ENCODE measurements around the gene LCN15.

LCN15 gene

GRCh38 chr9:136740971-136741882, 23.1 kb downstream of the LCN15 start:
- DNase-seq (ENCODE audit: low spot score), result no peak

GRCh38 chr9:136740491-136740890, 23.8 kb downstream of the LCN15 start:
- DNase-seq (ENCODE audit: low spot score), result no peak

- no peak for DNase-seq (ENCODE audit: low spot score)
Observed at GRCh38 chr9:136740069-136740468, 24.2 kb downstream of the LCN15 start.

GRCh38 chr9:136739509-136739908, 24.8 kb downstream of the LCN15 start:
- no peak for DNase-seq (ENCODE audit: low spot score)

- DNase-seq (ENCODE audit: low spot score), result no peak
Observed at GRCh38 chr9:136738960-136739359, 25.4 kb downstream of the LCN15 start.

- no peak for DNase-seq (ENCODE audit: low spot score)
Observed at GRCh38 chr9:136735812-136736480, 28.4 kb downstream of the LCN15 start.

GRCh38 chr9:136734837-136735496, 29.4 kb downstream of the LCN15 start:
- no peak for DNase-seq (ENCODE audit: low spot score)

- DNase-seq (ENCODE audit: low spot score), result no peak
Observed at GRCh38 chr9:136733611-136734010, 30.7 kb downstream of the LCN15 start.

GRCh38 chr9:136732444-136733178, 31.7 kb downstream of the LCN15 start:
- no peak for DNase-seq (ENCODE audit: low spot score)

- DNase-seq (ENCODE audit: low spot score), result no peak
Observed at GRCh38 chr9:136729926-136730325, 34.4 kb downstream of the LCN15 start.

- no peak for DNase-seq (ENCODE audit: low spot score)
Observed at GRCh38 chr9:136729144-136729543, 35.2 kb downstream of the LCN15 start.

GRCh38 chr9:136728548-136729123, 35.7 kb downstream of the LCN15 start:
- peak; percentile 36 for DNase-seq (ENCODE audit: low spot score)

- DNase-seq (ENCODE audit: low spot score), result peak; percentile 89
Observed at GRCh38 chr9:136728080-136728547, 36.2 kb downstream of the LCN15 start.

GRCh38 chr9:136726631-136727191, 37.6 kb downstream of the LCN15 start:
- DNase-seq (ENCODE audit: low spot score), result peak; percentile 66

- DNase-seq (ENCODE audit: low spot score), result no peak
Observed at GRCh38 chr9:136726118-136726517, 38.2 kb downstream of the LCN15 start.

GRCh38 chr9:136725612-136726011, 38.7 kb downstream of the LCN15 start:
- DNase-seq (ENCODE audit: low spot score), result peak; percentile 31

GRCh38 chr9:136724772-136725171, 39.5 kb downstream of the LCN15 start:
- no peak for DNase-seq (ENCODE audit: low spot score)

- no peak for DNase-seq (ENCODE audit: low spot score)
Observed at GRCh38 chr9:136723989-136724388, 40.3 kb downstream of the LCN15 start.

- DNase-seq (ENCODE audit: low spot score), result no peak
Observed at GRCh38 chr9:136723362-136723976, 40.8 kb downstream of the LCN15 start.

- no peak for DNase-seq (ENCODE audit: low spot score)
Observed at GRCh38 chr9:136722969-136723356, 41.4 kb downstream of the LCN15 start.
